Mucosa of descending colon (tissue), 3 donors: ENCODE data around the gene DOCK10. TPM values are rescaled to one million over a fixed set of nuclear protein-coding genes. Genes with fewer than 3 reads are reported as not detected.

Experiments used
- ATAC-seq: fragments of 200-7000 bp; cut with Tn5 transposase; one replicate; pipeline ENCODE4 v1.9.1; 2020; ENCODE audit warnings: mild to moderate bottlenecking, moderate library complexity
- DNase-seq, 3 donors: peaks; one replicate each; pipeline ENCODE4 v3.0.0-alpha.2; 2020
- H3K36me3 ChIP-seq: fragments of 200-600 bp; one replicate; pipeline ENCODE4 v1.8.0; 2021; ENCODE audit warnings: low read depth, mild to moderate bottlenecking
- H3K4me1 ChIP-seq: fragments of 200-600 bp; one replicate; pipeline ENCODE4 v1.8.0; 2021; ENCODE audit warnings: low read depth, mild to moderate bottlenecking
- H3K4me3 ChIP-seq: fragments of 200-600 bp; one replicate; pipeline ENCODE4 v1.8.0; 2021; ENCODE audit warnings: mild to moderate bottlenecking
- H3K9me3 ChIP-seq: fragments of 200-600 bp; one replicate; pipeline ENCODE4 v1.8.0; 2021; ENCODE audit warnings: mild to moderate bottlenecking
- intact Hi-C, 2 donors: fragments of 100-400 bp; cut with DNase I in 1 of 2; cut with micrococcal nuclease in 1 of 2; formaldehyde crosslinking; loops; one replicate each; pipeline versions ENCODE4 v1.11.0 to v1.11.1; 2022; cut with DNase I, micrococcal nuclease
- total RNA-seq, 3 donors: library from RNA; stranded (reverse); fragmentation: NEBNext Ultra II Directional in 2 of 3; extraction: Animal tissue kit (Norgen Biotek cat#: 25700) in 2 of 3; gene quantifications; one replicate each; pipeline versions ENCODE4 v1.2.1 to v1.2.4, GENCODE V29; 2021 to 2023
- TF ChIP-seq, protein P1 (sequence below): fragments of 200-600 bp; IDR thresholded peaks from one replicate; pipeline ENCODE4 v1.8.0; 2022; ENCODE audit warnings: antibody characterized with exemption, mild to moderate bottlenecking
- donor health status: DM: no; HTN: no; CAD: no; lungs with moderate emphysema.
- donor health status: DM: no; HTN: no; CAD: no.
- donor health status: DM: no; HTN: yes; CAD: no.

The DOCK10 gene
- total RNA-seq, 3 donors from 2014 or later, result 13.3 to 20.6 (median 14.7) TPM

DNA sequence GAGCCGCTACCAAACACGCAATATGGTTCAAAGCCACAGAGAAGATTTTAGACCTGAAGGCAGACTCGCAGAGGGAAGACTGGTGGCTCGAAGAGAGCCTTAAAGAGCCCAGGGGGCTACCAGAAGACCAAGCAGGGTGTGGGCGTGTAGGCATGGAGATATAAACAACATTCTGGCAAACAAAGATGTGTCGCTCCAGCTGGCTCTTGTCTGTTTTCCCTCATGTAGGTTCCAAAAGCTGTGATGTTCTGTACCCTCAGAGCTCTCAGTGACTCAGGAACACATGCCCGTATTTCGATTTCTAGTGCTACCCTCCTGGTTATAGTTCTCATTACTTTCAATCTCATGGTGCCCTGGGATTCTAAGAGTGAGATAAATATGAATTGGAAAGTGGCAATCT is 44.5 kb downstream of the DOCK10 start:
- no peaks in the 10 kb centered on the region for H3K9me3 ChIP-seq
- DNase-seq, result no peak

DNA sequence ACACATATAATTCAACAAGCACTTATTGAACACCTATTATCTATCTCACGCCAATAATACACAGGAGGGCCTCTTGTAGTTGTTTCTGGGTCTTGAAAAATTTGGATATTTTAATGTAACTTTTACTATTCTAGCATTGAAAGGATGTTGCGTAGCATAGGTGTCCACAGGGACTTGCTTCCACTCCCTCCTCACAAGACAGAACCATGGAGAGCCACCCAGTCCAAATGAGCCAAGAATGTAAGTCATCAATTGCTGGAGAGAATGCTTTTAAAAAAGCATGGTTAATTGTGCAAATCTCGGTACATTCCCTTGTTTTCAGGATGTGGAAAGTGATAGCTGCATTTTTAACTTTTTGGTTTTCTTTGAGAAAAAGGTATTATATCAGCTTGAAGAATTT is 46.8 kb downstream of the DOCK10 start:
- TF ChIP-seq, protein P1, sequence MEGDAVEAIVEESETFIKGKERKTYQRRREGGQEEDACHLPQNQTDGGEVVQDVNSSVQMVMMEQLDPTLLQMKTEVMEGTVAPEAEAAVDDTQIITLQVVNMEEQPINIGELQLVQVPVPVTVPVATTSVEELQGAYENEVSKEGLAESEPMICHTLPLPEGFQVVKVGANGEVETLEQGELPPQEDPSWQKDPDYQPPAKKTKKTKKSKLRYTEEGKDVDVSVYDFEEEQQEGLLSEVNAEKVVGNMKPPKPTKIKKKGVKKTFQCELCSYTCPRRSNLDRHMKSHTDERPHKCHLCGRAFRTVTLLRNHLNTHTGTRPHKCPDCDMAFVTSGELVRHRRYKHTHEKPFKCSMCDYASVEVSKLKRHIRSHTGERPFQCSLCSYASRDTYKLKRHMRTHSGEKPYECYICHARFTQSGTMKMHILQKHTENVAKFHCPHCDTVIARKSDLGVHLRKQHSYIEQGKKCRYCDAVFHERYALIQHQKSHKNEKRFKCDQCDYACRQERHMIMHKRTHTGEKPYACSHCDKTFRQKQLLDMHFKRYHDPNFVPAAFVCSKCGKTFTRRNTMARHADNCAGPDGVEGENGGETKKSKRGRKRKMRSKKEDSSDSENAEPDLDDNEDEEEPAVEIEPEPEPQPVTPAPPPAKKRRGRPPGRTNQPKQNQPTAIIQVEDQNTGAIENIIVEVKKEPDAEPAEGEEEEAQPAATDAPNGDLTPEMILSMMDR, result no peak
- intact Hi-C loops, result no loop called here
- ATAC-seq, result no peak
- Histone ChIP-seq H3K9me3 (no peaks in the 10 kb centered on the region), H3K36me3 (no peaks in the 10 kb centered on the region), H3K4me3 (no peak overlapping the region), H3K4me1 (no peaks in the 10 kb centered on the region)
- no peak for DNase-seq

More for the DNA sequence above, 44.5 kb downstream of the DOCK10 start:
- Histone ChIP-seq H3K36me3 (no peaks in the 10 kb centered on the region), H3K4me1 (no peaks in the 10 kb centered on the region), H3K4me3 (no peak overlapping the region)
- no peak for ATAC-seq
- intact Hi-C loops, result no loop called here
- TF ChIP-seq, protein P1, result no peak

DNA sequence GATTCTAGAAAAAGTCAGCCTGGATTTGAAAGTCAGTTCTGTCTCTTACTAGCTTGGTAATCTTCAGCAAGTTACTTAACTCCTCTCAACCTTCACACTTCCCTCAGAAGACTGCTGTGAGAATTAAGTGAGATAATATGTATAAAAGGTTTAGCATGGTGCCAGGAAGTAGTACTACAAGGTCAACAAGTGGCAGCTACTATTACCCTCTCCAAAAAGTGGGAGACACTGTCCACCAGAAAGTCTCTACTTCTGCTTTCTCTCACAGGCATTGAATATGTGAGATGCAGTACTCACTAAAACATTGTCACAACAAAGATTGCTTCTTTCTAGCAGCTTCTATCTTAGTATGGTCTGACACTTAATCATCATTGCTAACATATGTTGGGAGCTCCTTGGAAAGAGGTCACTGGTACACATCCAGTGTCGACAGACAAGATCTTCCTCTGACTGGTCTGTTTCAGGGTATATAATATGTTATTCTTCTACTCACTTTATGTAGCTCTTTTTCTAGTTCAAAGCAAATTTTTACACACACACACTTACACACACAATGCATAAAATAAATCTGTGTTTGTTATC is 47.9 kb downstream of the DOCK10 start:
- no peaks in the 10 kb centered on the region for H3K9me3 ChIP-seq
- no peaks in the 10 kb centered on the region for H3K36me3 ChIP-seq
- no peak overlapping the region for H3K4me3 ChIP-seq
- ATAC-seq (no peak), DNase-seq (no peak)
- TF ChIP-seq, protein P1, result no peak
- intact Hi-C loops, result no loop called here
- no peaks in the 10 kb centered on the region for H3K4me1 ChIP-seq

DNA sequence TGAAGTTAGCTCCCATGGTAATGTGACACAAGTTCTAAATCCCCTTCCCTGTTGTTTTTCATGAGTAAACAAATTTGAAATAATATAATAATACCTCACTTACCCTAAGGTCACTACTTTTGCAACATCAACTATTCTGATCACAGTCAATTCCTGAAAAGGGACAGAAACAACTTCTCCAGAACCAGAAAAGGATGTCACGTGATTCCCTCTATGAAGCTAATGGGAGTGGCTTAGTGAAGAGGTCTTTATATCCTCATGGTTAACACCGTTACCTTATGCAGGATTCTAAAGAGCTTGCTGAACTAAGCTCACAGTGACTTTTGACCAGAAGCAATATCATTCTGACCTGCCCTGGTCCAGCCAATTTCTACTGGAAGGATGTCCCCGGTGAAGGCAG is 51.6 kb downstream of the DOCK10 start:
- Histone ChIP-seq H3K4me3 (no peak overlapping the region), H3K9me3 (no peaks in the 10 kb centered on the region), H3K36me3 (no peaks in the 10 kb centered on the region), H3K4me1 (no peaks in the 10 kb centered on the region)
- TF ChIP-seq, protein P1, result no peak
- no peak for DNase-seq
- intact Hi-C loops, result no loop called here
- ATAC-seq, result no peak

DNA sequence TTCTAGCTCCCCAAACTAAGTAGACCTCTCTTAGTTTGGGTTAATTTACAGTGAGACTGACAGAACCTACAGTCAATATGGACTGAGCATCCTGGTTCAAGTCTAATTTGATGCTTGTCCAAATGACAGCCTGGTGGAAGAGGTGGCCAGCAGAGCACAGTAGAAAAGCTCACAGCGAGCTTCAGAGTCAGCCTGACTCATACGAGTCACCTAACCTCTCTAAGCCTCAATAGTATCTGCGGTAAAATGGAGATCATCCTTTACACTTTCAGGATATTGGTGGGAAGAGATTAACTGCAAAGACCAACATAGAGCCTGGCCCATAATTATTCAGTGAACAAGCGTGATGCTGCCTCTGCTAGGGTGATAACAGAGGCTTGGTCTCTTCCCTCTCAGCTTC is 54.5 kb downstream of the DOCK10 start:
- no peak for ATAC-seq

More for the DNA sequence above, 54.5 kb downstream of the DOCK10 start:
- Histone ChIP-seq H3K4me3 (no peak overlapping the region), H3K36me3 (no peaks in the 10 kb centered on the region), H3K4me1 (peaks cover 4% of the 10 kb centered on the region), H3K9me3 (no peaks in the 10 kb centered on the region)
- no peak for DNase-seq
- TF ChIP-seq, protein P1, result no peak
- intact Hi-C loops, result no loop called here
